ENCODE measurements around the gene ATP6V0A4.
"Not testable (repeated sequence)": the region's sequence is repeated elsewhere in the genome, so short reads cannot be mapped to it uniquely, and the experiment has no call there.

The ATP6V0A4 gene

GRCh38 chr7:138738551-138739335, 59.3 kb downstream of the ATP6V0A4 start:
- H3K9ac ChIP-seq (ENCODE audit: low read depth in 1 of 2, low read length in 2 of 2): no peak overlapping the region
- no peak overlapping the region for H3K27ac ChIP-seq (ENCODE audit: low read depth in 2 of 2, low read length in 2 of 2)
- H3K9me3 ChIP-seq (ENCODE audit: control insufficient read depth in 2 of 2, low read length in 2 of 2): no peaks in the 10 kb centered on the region
- H3K27me3 ChIP-seq (ENCODE audit: control insufficient read depth in 2 of 2, insufficient read depth in 2 of 2, low read length in 2 of 2): no peaks in the 10 kb centered on the region
- H3K4me3 ChIP-seq (ENCODE audit: low read length in 2 of 2): no peak overlapping the region
- no peaks in the 10 kb centered on the region for H3K4me1 ChIP-seq (ENCODE audit: control insufficient read depth in 2 of 2, insufficient read depth in 2 of 2, low read length in 2 of 2)
- no peaks in the 10 kb centered on the region for H3K36me3 ChIP-seq (ENCODE audit: control insufficient read depth in 2 of 2, insufficient read depth in 2 of 2, low read length in 2 of 2)

- H3K27ac ChIP-seq (ENCODE audit: low read depth in 2 of 2, low read length in 2 of 2): no peak overlapping the region
- H3K4me1 ChIP-seq (ENCODE audit: control insufficient read depth in 2 of 2, insufficient read depth in 2 of 2, low read length in 2 of 2): no peaks in the 10 kb centered on the region
- no peaks in the 10 kb centered on the region for H3K9me3 ChIP-seq (ENCODE audit: control insufficient read depth in 2 of 2, low read length in 2 of 2)
- no peak overlapping the region for H3K4me3 ChIP-seq (ENCODE audit: low read length in 2 of 2)
- H3K27me3 ChIP-seq (ENCODE audit: control insufficient read depth in 2 of 2, insufficient read depth in 2 of 2, low read length in 2 of 2): no peaks in the 10 kb centered on the region
- no peaks in the 10 kb centered on the region for H3K36me3 ChIP-seq (ENCODE audit: control insufficient read depth in 2 of 2, insufficient read depth in 2 of 2, low read length in 2 of 2)
- H3K9ac ChIP-seq (ENCODE audit: low read depth in 1 of 2, low read length in 2 of 2): no peak overlapping the region
Measured at GRCh38 chr7:138738114-138738513, 59.9 kb downstream of the ATP6V0A4 start.

GRCh38 chr7:138735399-138735798, 62.6 kb downstream of the ATP6V0A4 start:
- Histone ChIP-seq H3K9ac (ENCODE audit: low read depth in 1 of 2, low read length in 2 of 2) (no peak overlapping the region), H3K4me1 (ENCODE audit: control insufficient read depth in 2 of 2, insufficient read depth in 2 of 2, low read length in 2 of 2) (no peaks in the 10 kb centered on the region), H3K9me3 (ENCODE audit: control insufficient read depth in 2 of 2, low read length in 2 of 2) (no peaks in the 10 kb centered on the region), H3K4me3 (ENCODE audit: low read length in 2 of 2) (no peak overlapping the region), H3K36me3 (ENCODE audit: control insufficient read depth in 2 of 2, insufficient read depth in 2 of 2, low read length in 2 of 2) (no peaks in the 10 kb centered on the region), H3K27ac (ENCODE audit: low read depth in 2 of 2, low read length in 2 of 2) (no peak overlapping the region), H3K27me3 (ENCODE audit: control insufficient read depth in 2 of 2, insufficient read depth in 2 of 2, low read length in 2 of 2) (no peaks in the 10 kb centered on the region)

- H3K9ac ChIP-seq (ENCODE audit: low read depth in 1 of 2, low read length in 2 of 2); H3K36me3 ChIP-seq (ENCODE audit: control insufficient read depth in 2 of 2, insufficient read depth in 2 of 2, low read length in 2 of 2); H3K27ac ChIP-seq (ENCODE audit: low read depth in 2 of 2, low read length in 2 of 2); H3K4me3 ChIP-seq (ENCODE audit: low read length in 2 of 2); H3K27me3 ChIP-seq (ENCODE audit: control insufficient read depth in 2 of 2, insufficient read depth in 2 of 2, low read length in 2 of 2); H3K4me1 ChIP-seq (ENCODE audit: control insufficient read depth in 2 of 2, insufficient read depth in 2 of 2, low read length in 2 of 2); H3K9me3 ChIP-seq (ENCODE audit: control insufficient read depth in 2 of 2, low read length in 2 of 2): not testable (repeated sequence)
Measured at GRCh38 chr7:138731733-138732132, 66.3 kb downstream of the ATP6V0A4 start.

DNA sequence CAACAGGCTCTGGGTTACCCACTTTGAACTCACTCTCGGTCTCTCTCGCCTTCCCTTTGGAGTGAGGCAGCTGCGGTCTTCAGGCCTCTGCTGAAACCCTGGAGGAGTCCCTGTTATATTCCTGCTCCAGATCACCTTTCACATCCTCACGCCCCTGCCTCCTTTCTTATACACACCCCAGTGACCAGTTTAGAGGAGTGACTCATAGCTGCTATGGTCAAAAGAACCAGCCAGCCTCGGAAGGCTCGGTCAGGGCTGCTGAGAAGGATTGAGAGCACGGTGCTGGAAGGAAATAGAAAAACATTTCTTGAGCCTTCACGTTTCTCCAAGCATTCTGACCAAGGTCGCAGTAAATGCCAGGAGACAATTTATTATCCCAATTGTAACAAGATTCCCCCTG, 68.6 kb downstream of the ATP6V0A4 start:
- Histone ChIP-seq H3K36me3 (ENCODE audit: control insufficient read depth in 2 of 2, insufficient read depth in 2 of 2, low read length in 2 of 2) (no peaks in the 10 kb centered on the region), H3K4me1 (ENCODE audit: control insufficient read depth in 2 of 2, insufficient read depth in 2 of 2, low read length in 2 of 2) (no peaks in the 10 kb centered on the region), H3K27me3 (ENCODE audit: control insufficient read depth in 2 of 2, insufficient read depth in 2 of 2, low read length in 2 of 2) (no peaks in the 10 kb centered on the region), H3K4me3 (ENCODE audit: low read length in 2 of 2) (no peak overlapping the region), H3K27ac (ENCODE audit: low read depth in 2 of 2, low read length in 2 of 2) (no peak overlapping the region), H3K9ac (ENCODE audit: low read depth in 1 of 2, low read length in 2 of 2) (no peak overlapping the region), H3K9me3 (ENCODE audit: control insufficient read depth in 2 of 2, low read length in 2 of 2) (no peaks in the 10 kb centered on the region)

DNA sequence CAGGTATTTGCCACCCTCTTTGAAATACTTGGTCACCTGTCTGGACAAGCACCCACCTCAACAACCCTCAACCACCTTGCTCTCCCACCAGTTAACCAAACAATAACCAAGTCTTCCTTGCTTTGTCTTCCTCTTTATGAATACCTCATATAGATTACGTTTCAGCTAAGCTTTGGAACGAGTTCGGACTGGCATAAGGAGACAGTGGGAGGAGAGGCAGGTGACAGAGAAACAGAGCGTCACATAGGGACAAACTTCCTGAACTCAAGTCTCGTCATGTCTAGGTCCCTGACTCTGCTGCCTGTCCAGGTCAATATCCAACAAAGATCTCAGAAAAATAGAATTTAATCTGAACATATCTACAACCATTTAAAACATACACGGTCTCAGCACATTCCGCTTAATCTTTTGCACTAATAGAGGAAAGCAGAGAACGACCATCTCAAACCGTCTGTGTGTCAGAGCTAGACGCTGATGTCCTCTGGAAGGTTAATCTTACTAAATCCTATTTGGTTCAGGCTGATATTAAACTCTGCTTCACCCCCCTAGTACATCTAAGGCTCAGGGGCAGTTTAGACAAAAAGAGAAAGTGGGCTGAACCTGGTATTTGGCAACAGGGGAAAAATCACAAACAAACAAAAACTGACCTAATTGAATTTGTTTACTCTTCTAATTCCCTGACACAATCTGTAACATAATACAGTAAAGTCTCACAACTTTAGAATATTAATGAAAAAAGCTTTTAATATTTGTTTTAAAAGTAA, 70.5 kb downstream of the ATP6V0A4 start:
- no peaks in the 10 kb centered on the region for H3K9me3 ChIP-seq (ENCODE audit: control insufficient read depth in 2 of 2, low read length in 2 of 2)
- H3K4me3 ChIP-seq (ENCODE audit: low read length in 2 of 2): no peak overlapping the region
- no peaks in the 10 kb centered on the region for H3K36me3 ChIP-seq (ENCODE audit: control insufficient read depth in 2 of 2, insufficient read depth in 2 of 2, low read length in 2 of 2)
- H3K9ac ChIP-seq (ENCODE audit: low read depth in 1 of 2, low read length in 2 of 2): no peak overlapping the region
- H3K27me3 ChIP-seq (ENCODE audit: control insufficient read depth in 2 of 2, insufficient read depth in 2 of 2, low read length in 2 of 2): no peaks in the 10 kb centered on the region
- no peak overlapping the region for H3K27ac ChIP-seq (ENCODE audit: low read depth in 2 of 2, low read length in 2 of 2)
- H3K4me1 ChIP-seq (ENCODE audit: control insufficient read depth in 2 of 2, insufficient read depth in 2 of 2, low read length in 2 of 2): no peaks in the 10 kb centered on the region

- H3K4me1 ChIP-seq (ENCODE audit: control insufficient read depth in 2 of 2, insufficient read depth in 2 of 2, low read length in 2 of 2): no peaks in the 10 kb centered on the region
- no peak overlapping the region for H3K4me3 ChIP-seq (ENCODE audit: low read length in 2 of 2)
- no peak overlapping the region for H3K27ac ChIP-seq (ENCODE audit: low read depth in 2 of 2, low read length in 2 of 2)
- no peaks in the 10 kb centered on the region for H3K9me3 ChIP-seq (ENCODE audit: control insufficient read depth in 2 of 2, low read length in 2 of 2)
- H3K36me3 ChIP-seq (ENCODE audit: control insufficient read depth in 2 of 2, insufficient read depth in 2 of 2, low read length in 2 of 2): no peaks in the 10 kb centered on the region
- no peaks in the 10 kb centered on the region for H3K27me3 ChIP-seq (ENCODE audit: control insufficient read depth in 2 of 2, insufficient read depth in 2 of 2, low read length in 2 of 2)
- H3K9ac ChIP-seq (ENCODE audit: low read depth in 1 of 2, low read length in 2 of 2): no peak overlapping the region
Measured at GRCh38 chr7:138726288-138726687, 71.7 kb downstream of the ATP6V0A4 start.

- Histone ChIP-seq H3K4me3 (ENCODE audit: low read length in 2 of 2) (no peak overlapping the region), H3K36me3 (ENCODE audit: control insufficient read depth in 2 of 2, insufficient read depth in 2 of 2, low read length in 2 of 2) (no peaks in the 10 kb centered on the region), H3K9ac (ENCODE audit: low read depth in 1 of 2, low read length in 2 of 2) (no peak overlapping the region), H3K9me3 (ENCODE audit: control insufficient read depth in 2 of 2, low read length in 2 of 2) (no peaks in the 10 kb centered on the region), H3K4me1 (ENCODE audit: control insufficient read depth in 2 of 2, insufficient read depth in 2 of 2, low read length in 2 of 2) (no peaks in the 10 kb centered on the region), H3K27me3 (ENCODE audit: control insufficient read depth in 2 of 2, insufficient read depth in 2 of 2, low read length in 2 of 2) (no peaks in the 10 kb centered on the region), H3K27ac (ENCODE audit: low read depth in 2 of 2, low read length in 2 of 2) (no peak overlapping the region)
Measured at GRCh38 chr7:138720286-138720685, 77.7 kb downstream of the ATP6V0A4 start.

DNA sequence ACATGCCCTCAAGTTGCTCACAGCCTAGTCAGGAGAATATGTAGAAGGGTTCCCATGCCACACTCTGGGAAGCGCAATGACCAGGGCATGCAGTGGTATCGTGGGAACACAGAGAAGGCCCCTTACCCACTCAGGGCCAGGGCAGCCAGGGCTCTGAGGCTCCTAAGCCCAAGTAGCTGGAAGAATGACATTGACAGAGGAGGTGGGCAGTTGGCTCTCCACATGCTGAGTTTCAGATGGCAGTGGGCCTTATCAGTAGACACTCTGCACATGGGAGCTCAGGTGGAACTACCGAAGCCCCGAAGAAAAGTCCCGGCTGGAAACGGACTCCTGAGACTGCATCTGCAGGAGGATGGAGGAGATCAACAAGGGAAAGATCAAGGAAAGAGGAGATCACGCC, 81.1 kb downstream of the ATP6V0A4 start:
- Histone ChIP-seq H3K4me1 (ENCODE audit: control insufficient read depth in 2 of 2, insufficient read depth in 2 of 2, low read length in 2 of 2) (no peaks in the 10 kb centered on the region), H3K27ac (ENCODE audit: low read depth in 2 of 2, low read length in 2 of 2) (no peak overlapping the region), H3K36me3 (ENCODE audit: control insufficient read depth in 2 of 2, insufficient read depth in 2 of 2, low read length in 2 of 2) (no peaks in the 10 kb centered on the region), H3K9ac (ENCODE audit: low read depth in 1 of 2, low read length in 2 of 2) (no peak overlapping the region), H3K4me3 (ENCODE audit: low read length in 2 of 2) (no peak overlapping the region), H3K27me3 (ENCODE audit: control insufficient read depth in 2 of 2, insufficient read depth in 2 of 2, low read length in 2 of 2) (no peaks in the 10 kb centered on the region), H3K9me3 (ENCODE audit: control insufficient read depth in 2 of 2, low read length in 2 of 2) (no peaks in the 10 kb centered on the region)

DNA sequence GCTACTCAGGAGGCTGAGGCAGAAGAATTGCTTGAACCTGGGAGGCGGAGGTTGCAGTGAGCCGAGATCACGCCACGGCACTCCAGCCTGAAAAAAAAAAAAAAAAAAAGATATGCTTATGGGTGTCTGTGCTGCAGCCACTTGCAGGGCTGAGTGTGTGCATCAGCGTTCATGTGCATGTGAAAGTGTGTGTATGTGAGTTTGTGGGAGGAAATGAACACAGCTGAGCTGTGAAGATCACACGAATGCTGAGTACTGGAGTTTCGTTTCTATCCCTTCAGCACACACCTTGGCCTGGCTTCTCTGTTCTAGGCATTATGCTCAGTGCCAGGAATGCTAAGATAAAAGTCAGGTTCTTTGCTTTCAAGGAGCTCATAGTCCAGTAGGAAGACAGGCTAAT, 84.8 kb downstream of the ATP6V0A4 start:
- Histone ChIP-seq H3K36me3 (ENCODE audit: control insufficient read depth in 2 of 2, insufficient read depth in 2 of 2, low read length in 2 of 2) (no peaks in the 10 kb centered on the region), H3K4me3 (ENCODE audit: low read length in 2 of 2) (no peak overlapping the region), H3K27me3 (ENCODE audit: control insufficient read depth in 2 of 2, insufficient read depth in 2 of 2, low read length in 2 of 2) (no peaks in the 10 kb centered on the region)

More for the DNA sequence above, 84.8 kb downstream of the ATP6V0A4 start:
- Histone ChIP-seq H3K9ac (ENCODE audit: low read depth in 1 of 2, low read length in 2 of 2) (no peak overlapping the region), H3K9me3 (ENCODE audit: control insufficient read depth in 2 of 2, low read length in 2 of 2) (no peaks in the 10 kb centered on the region), H3K4me1 (ENCODE audit: control insufficient read depth in 2 of 2, insufficient read depth in 2 of 2, low read length in 2 of 2) (no peaks in the 10 kb centered on the region), H3K27ac (ENCODE audit: low read depth in 2 of 2, low read length in 2 of 2) (no peak overlapping the region)

All from mucosa of rectum (tissue), 2 donors.